Neural cell (in vitro differentiated cells): ENCODE measurements around the gene CILP. TPM values are rescaled to one million over a fixed set of nuclear protein-coding genes. Genes with fewer than 3 reads are reported as not detected.

ENCODE experiments used
- H2AFZ ChIP-seq: fragments of 200-600, 300-800 bp; sonication (generic), shearing (Covaris generic); 2 replicates; pipeline ENCODE4 v1.6.0; 2014; ENCODE audit warnings: low read depth, mild to moderate bottlenecking, antibody characterized with exemption, low read length, moderate library complexity
- H3F3A ChIP-seq: fragments of 200-600 bp; shearing (Covaris generic); 2 replicates; pipeline ENCODE4 v1.6.1; 2016; ENCODE audit warnings: mild to moderate bottlenecking, moderate library complexity, mixed read lengths, antibody characterized with exemption, low read length; ENCODE audit not compliant: insufficient read depth, poor library complexity, severe bottlenecking
- H3K27ac ChIP-seq: fragments of 200-600, 300-800 bp; sonication (generic), shearing (Covaris generic); 2 replicates; pipeline ENCODE4 v1.5.1; 2014; ENCODE audit warnings: mild to moderate bottlenecking, low read length, moderate library complexity
- H3K27me3 ChIP-seq: fragments of 300-800, 200-600 bp; sonication (generic), shearing (Covaris generic); 2 replicates; pipeline ENCODE4 v1.6.0; 2014; ENCODE audit warnings: mild to moderate bottlenecking, low read depth, low read length, moderate library complexity; ENCODE audit not compliant: insufficient read depth
- H3K36me3 ChIP-seq: fragments of 300-800, 200-600 bp; sonication (generic), shearing (Covaris generic); 2 replicates; pipeline ENCODE4 v1.5.1; 2014; ENCODE audit warnings: mild to moderate bottlenecking, antibody characterized with exemption, low read length, moderate library complexity; ENCODE audit not compliant: insufficient read depth
- H3K4me2 ChIP-seq: fragments of 300-800, 200-600 bp; sonication (generic), shearing (Covaris generic); 2 replicates; pipeline ENCODE4 v1.6.0; 2014; ENCODE audit warnings: mild to moderate bottlenecking, low read length
- H3K4me3 ChIP-seq: fragments of 300-800, 200-600 bp; sonication (generic), shearing (Covaris generic); 2 replicates; pipeline ENCODE4 v1.5.1; 2014; ENCODE audit warnings: mild to moderate bottlenecking, low read length, moderate library complexity
- H3K79me2 ChIP-seq: fragments of 200-600 bp; shearing (Covaris generic); replicated peaks from 2 replicates; pipeline ENCODE4 v1.6.0; 2014; ENCODE audit warnings: mild to moderate bottlenecking, low read length, moderate library complexity; ENCODE audit not compliant: insufficient read depth
- H3K9ac ChIP-seq: fragments of 300-800, 200-600 bp; sonication (generic), shearing (Covaris generic); 2 replicates; pipeline ENCODE4 v1.6.1; 2016; ENCODE audit warnings: mild to moderate bottlenecking, low read length, mixed read lengths
- H3K9me2 ChIP-seq: fragments of 200-600 bp; shearing (Covaris generic); 2 replicates; pipeline ENCODE4 v1.6.1; 2016; ENCODE audit warnings: mild to moderate bottlenecking, low read length, mixed read lengths; ENCODE audit not compliant: insufficient read depth
- H3K9me3 ChIP-seq: fragments of 200-600, 300-800 bp; sonication (generic), shearing (Covaris generic); 2 replicates; pipeline ENCODE4 v1.6.1; 2016; ENCODE audit warnings: mild to moderate bottlenecking, mixed run types, low read length, moderate library complexity, mixed read lengths
- H4K20me1 ChIP-seq: fragments of 200-600 bp; shearing (Covaris generic); 2 replicates; pipeline ENCODE4 v1.6.1; 2016; ENCODE audit warnings: mild to moderate bottlenecking, mixed run types; ENCODE audit not compliant: insufficient read depth
- EP300 ChIP-seq: fragments of 450-650 bp; conservative IDR thresholded peaks from 2 replicates; pipeline ENCODE4 v1.6.1; 2014; ENCODE audit warnings: antibody characterized with exemption, mild to moderate bottlenecking, moderate library complexity; ENCODE audit not compliant: poor library complexity, severe bottlenecking
- EZH2 ChIP-seq: fragments of 200-600, 300-800 bp; shearing (Covaris generic), sonication (generic); IDR thresholded peaks from 2 replicates; pipeline ENCODE4 v1.6.1; 2014; ENCODE audit warnings: antibody characterized with exemption, low read length, borderline replicate concordance, mild to moderate bottlenecking; ENCODE audit not compliant: insufficient read depth, poor library complexity, severe bottlenecking
- MXI1 ChIP-seq: fragments of 450-650 bp; conservative IDR thresholded peaks from 2 replicates; pipeline ENCODE4 v1.6.1; 2014; ENCODE audit warnings: antibody characterized with exemption, mild to moderate bottlenecking; ENCODE audit not compliant: poor library complexity, severe bottlenecking
- POLR2AphosphoS5 ChIP-seq: IDR thresholded peaks from 2 replicates; pipeline ENCODE4 v1.6.1; 2012
- RAD21 ChIP-seq: fragments of 450-650 bp; conservative IDR thresholded peaks from 2 replicates; pipeline ENCODE4 v1.6.1; 2014; ENCODE audit warnings: antibody characterized with exemption, mild to moderate bottlenecking, moderate library complexity
- SMC3 ChIP-seq: fragments of 450-650 bp; conservative IDR thresholded peaks from 2 replicates; pipeline ENCODE4 v1.6.1; 2014; ENCODE audit warnings: antibody characterized with exemption, mild to moderate bottlenecking, moderate library complexity; ENCODE audit not compliant: poor library complexity
- TAF1 ChIP-seq: IDR thresholded peaks from 2 replicates; pipeline ENCODE4 v1.6.1; 2012; ENCODE audit warnings: low read depth
- polyA plus RNA-seq: library from polyadenylated mRNA; depleted of rRNA; stranded (reverse); fragments of >200 nt; gene quantifications from 2 replicates; pipeline ENCODE4 v1.2.3, GENCODE V29; 2014
- TF ChIP-seq, protein P1 (sequence below): IDR thresholded peaks from 2 replicates; pipeline ENCODE4 v1.6.1; 2012; ENCODE audit warnings: borderline replicate concordance
- TF ChIP-seq, protein P2 (sequence below): fragments of 450-650 bp; IDR thresholded peaks from 2 replicates; pipeline ENCODE4 v1.5.1; 2014; ENCODE audit warnings: antibody characterized with exemption, mild to moderate bottlenecking, moderate library complexity; ENCODE audit not compliant: poor library complexity, severe bottlenecking

The CILP gene
- polyA plus RNA-seq, 1 donor from 2014 or later = 1.4 TPM

DNA sequence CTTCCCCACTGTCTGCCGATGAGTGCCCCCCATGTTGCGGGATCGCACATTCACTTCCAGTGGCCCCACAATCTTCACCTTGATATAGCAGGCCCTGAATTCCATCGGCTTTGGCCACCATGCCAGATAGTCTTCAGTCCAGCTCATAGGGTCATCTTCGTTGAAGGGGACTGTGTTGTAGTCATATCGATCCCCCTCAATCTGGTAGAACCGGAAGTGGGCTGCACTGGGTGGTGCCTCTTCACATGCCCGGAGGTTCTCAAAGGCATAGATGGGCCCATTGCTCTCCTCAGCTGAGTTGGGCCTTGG, 14.0 kb downstream of the CILP start:
- Histone ChIP-seq H3K36me3 (no peaks in the 10 kb centered on the region), H4K20me1 (no peaks in the 10 kb centered on the region), H3K27me3 (no peaks in the 10 kb centered on the region), H3K27ac (no peak overlapping the region), H3K9me2 (no peaks in the 10 kb centered on the region), H3K79me2 (no peaks in the 10 kb centered on the region), H3K9me3 (no peaks in the 10 kb centered on the region), H3F3A (no peaks in the 10 kb centered on the region), H3K4me2 (no peak overlapping the region), H2AFZ (no peak overlapping the region), H3K9ac (no peak overlapping the region), H3K4me3 (no peak overlapping the region)
- TF ChIP-seq TAF1 (no peak), EZH2 (no peak), RAD21 (no peak), POLR2AphosphoS5 (no peak), MXI1 (no peak), SMC3 (no peak), EP300 (no peak)
- TF ChIP-seq, protein P1, sequence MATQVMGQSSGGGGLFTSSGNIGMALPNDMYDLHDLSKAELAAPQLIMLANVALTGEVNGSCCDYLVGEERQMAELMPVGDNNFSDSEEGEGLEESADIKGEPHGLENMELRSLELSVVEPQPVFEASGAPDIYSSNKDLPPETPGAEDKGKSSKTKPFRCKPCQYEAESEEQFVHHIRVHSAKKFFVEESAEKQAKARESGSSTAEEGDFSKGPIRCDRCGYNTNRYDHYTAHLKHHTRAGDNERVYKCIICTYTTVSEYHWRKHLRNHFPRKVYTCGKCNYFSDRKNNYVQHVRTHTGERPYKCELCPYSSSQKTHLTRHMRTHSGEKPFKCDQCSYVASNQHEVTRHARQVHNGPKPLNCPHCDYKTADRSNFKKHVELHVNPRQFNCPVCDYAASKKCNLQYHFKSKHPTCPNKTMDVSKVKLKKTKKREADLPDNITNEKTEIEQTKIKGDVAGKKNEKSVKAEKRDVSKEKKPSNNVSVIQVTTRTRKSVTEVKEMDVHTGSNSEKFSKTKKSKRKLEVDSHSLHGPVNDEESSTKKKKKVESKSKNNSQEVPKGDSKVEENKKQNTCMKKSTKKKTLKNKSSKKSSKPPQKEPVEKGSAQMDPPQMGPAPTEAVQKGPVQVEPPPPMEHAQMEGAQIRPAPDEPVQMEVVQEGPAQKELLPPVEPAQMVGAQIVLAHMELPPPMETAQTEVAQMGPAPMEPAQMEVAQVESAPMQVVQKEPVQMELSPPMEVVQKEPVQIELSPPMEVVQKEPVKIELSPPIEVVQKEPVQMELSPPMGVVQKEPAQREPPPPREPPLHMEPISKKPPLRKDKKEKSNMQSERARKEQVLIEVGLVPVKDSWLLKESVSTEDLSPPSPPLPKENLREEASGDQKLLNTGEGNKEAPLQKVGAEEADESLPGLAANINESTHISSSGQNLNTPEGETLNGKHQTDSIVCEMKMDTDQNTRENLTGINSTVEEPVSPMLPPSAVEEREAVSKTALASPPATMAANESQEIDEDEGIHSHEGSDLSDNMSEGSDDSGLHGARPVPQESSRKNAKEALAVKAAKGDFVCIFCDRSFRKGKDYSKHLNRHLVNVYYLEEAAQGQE = no peak
- TF ChIP-seq, protein P2, sequence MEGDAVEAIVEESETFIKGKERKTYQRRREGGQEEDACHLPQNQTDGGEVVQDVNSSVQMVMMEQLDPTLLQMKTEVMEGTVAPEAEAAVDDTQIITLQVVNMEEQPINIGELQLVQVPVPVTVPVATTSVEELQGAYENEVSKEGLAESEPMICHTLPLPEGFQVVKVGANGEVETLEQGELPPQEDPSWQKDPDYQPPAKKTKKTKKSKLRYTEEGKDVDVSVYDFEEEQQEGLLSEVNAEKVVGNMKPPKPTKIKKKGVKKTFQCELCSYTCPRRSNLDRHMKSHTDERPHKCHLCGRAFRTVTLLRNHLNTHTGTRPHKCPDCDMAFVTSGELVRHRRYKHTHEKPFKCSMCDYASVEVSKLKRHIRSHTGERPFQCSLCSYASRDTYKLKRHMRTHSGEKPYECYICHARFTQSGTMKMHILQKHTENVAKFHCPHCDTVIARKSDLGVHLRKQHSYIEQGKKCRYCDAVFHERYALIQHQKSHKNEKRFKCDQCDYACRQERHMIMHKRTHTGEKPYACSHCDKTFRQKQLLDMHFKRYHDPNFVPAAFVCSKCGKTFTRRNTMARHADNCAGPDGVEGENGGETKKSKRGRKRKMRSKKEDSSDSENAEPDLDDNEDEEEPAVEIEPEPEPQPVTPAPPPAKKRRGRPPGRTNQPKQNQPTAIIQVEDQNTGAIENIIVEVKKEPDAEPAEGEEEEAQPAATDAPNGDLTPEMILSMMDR = no peak

DNA sequence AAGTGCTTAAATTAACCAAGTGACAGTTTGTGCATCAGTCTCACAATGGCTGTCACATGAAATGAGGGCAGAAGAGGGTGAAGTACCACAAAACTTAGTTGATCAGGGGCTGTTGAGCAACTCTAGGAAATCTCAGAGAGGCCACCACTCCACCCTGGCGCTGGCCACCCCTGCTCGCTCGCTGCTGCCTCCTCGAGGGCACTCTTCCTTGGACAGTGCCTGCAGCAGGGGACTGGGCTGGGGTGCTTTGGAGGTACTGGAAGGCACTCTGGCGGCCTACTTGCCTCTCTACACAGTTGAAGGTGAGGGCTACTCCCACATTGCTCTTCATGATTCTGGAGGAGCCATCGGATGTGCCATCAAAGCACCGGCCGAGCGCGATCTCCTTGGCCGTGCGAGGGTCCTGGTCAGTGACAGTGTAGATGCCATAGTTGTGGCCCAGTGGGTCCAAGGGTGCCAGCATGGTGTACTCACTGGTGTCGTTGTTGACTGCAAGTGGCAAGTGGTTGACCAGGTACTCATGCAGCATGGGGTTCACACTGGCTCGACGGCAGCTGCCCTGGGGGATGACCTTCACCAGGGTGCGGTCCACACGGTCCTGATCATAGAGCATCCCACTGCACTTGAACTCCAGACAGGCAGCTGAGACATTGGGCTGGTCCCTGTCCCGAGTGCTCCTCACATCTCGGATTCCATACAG, 14.5 kb downstream of the CILP start:
- H2AFZ ChIP-seq = no peak overlapping the region
- no peaks in the 10 kb centered on the region for H3K79me2 ChIP-seq
- TF ChIP-seq MXI1 (no peak), SMC3 (no peak)
- no peaks in the 10 kb centered on the region for H3K9me2 ChIP-seq
- H3K4me3 ChIP-seq = no peak overlapping the region
- no peak overlapping the region for H3K4me2 ChIP-seq
- no peaks in the 10 kb centered on the region for H3K27me3 ChIP-seq
- H4K20me1 ChIP-seq = no peaks in the 10 kb centered on the region
- no peaks in the 10 kb centered on the region for H3K9me3 ChIP-seq
- no peaks in the 10 kb centered on the region for H3K36me3 ChIP-seq
- no peaks in the 10 kb centered on the region for H3F3A ChIP-seq
- no peak overlapping the region for H3K9ac ChIP-seq
- H3K27ac ChIP-seq = no peak overlapping the region
